Thyroid gland (tissue), 4 donors: ENCODE data around the gene SERHL2.

Experiments used
- POLR2A ChIP-seq, 2 donors: fragments of 450-650 bp; IDR thresholded peaks; one replicate each; pipeline ENCODE4 v1.6.1; 2017; ENCODE audit warnings: antibody characterized with exemption in 2 of 2, mild to moderate bottlenecking in 2 of 2, moderate library complexity in 1 of 2
- TF ChIP-seq, protein P1 (sequence below), 6 experiments: fragments of 200-600 bp in 3 of 6; fragments of 450-650 bp in 3 of 6; sonication (generic) in 3 of 6; IDR thresholded peaks; one replicate each; pipeline ENCODE4 v1.5.1; 2016 to 2019; ENCODE audit warnings: antibody characterized with exemption in 6 of 6, mild to moderate bottlenecking in 2 of 6, inconsistent platforms in 1 of 6, moderate library complexity in 1 of 6

DNA sequence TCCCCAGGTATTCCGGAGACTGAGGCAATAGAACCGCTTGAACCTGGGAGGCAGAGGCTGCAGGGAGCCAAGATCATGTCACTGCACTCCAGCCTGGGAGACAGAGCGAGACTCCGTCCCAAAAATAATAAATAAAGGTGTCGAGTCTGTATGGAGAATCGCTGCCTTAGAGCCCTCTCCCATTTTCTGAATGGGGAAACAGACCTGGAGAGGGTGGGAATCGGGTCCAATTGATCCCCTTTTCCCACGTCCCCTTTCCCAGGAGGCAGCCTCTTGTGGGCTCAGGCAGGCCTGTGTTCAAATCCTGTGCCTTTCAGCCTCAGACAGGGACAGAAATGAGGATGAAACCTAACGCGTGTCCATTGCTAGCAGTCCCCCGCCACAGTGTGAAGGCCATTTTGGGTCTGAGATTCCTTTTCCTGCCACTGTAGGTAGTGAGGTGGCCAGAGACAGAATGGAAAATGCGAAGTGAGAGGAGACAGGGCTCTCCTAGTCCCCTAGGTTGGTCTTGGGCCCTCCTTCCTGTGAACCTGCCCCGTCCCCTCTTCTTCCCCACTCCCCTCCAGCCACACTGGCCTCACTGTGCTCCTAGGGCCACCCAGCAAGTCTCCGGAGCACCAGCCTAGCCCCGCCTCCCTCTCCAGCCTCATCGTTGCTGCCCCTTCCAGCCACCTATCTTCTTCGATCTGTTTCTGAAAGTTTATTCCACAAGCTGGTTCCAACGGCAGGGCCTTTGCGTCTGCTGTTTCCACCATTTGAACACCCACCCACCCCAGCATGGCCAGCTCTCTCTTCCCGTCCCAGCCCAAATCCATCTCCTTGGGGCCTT lies 63.6 kb downstream of the SERHL2 start:
- TF ChIP-seq, protein P1, sequence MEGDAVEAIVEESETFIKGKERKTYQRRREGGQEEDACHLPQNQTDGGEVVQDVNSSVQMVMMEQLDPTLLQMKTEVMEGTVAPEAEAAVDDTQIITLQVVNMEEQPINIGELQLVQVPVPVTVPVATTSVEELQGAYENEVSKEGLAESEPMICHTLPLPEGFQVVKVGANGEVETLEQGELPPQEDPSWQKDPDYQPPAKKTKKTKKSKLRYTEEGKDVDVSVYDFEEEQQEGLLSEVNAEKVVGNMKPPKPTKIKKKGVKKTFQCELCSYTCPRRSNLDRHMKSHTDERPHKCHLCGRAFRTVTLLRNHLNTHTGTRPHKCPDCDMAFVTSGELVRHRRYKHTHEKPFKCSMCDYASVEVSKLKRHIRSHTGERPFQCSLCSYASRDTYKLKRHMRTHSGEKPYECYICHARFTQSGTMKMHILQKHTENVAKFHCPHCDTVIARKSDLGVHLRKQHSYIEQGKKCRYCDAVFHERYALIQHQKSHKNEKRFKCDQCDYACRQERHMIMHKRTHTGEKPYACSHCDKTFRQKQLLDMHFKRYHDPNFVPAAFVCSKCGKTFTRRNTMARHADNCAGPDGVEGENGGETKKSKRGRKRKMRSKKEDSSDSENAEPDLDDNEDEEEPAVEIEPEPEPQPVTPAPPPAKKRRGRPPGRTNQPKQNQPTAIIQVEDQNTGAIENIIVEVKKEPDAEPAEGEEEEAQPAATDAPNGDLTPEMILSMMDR (IDR thresholded peaks at IDR 0.05): no peak
- no peak for TF ChIP-seq POLR2A (IDR thresholded peaks at IDR 0.05)
